Skeletal muscle cell (primary cell): ENCODE data around the gene SF3B3.

Source experiments
- DNase-seq: peaks from one replicate; pipeline ENCODE4 v3.0.0-alpha.2; 2010; ENCODE audit warnings: low read depth
- H3K4me3 ChIP-seq: 2 replicates; pipeline ENCODE4 v1.5.1; 2011; ENCODE audit warnings: low read depth, mild to moderate bottlenecking, control low read depth, low read length, moderate library complexity

SF3B3 gene

DNA sequence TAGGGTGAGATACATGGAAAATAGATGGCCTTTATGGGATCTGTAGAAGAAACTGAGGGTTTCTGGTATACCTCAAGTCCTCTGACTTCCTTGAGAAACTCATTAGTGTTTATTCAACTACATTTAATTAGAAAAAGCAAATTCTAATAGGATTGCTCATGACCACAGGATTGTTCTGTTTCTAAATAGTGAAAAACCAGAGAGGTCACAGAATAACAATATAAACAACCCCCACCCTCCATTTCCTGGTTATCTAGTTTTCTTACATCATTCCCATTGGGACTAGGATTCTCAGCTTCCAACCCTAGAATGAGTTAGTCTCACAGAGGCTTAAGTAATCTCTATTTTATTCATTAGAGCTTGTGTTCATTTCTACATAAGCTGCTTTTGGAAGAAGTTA lies 30.0 kb downstream of the SF3B3 start:
- H3K4me3 ChIP-seq = no peak overlapping the region
- DNase-seq = peak; percentile 65

DNA sequence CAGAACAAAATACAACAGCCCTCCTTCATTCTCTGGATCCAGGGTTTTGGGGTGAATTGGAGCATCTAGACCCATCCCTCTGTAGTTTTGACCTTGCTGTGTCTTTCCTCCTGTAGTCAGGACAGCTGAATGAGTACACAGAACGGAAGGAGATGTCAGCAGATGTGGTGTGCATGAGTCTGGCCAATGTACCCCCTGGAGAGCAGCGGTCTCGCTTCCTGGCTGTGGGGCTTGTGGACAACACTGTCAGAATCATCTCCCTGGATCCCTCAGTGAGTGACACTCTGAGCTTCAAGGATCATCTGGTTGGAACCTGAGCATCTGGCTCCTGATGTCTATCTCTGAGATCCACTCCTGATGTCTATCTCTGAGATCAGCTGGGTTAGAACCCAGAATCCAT lies 32.4 kb downstream of the SF3B3 start:
- H3K4me3 ChIP-seq = no peak overlapping the region
- DNase-seq = no peak

DNA sequence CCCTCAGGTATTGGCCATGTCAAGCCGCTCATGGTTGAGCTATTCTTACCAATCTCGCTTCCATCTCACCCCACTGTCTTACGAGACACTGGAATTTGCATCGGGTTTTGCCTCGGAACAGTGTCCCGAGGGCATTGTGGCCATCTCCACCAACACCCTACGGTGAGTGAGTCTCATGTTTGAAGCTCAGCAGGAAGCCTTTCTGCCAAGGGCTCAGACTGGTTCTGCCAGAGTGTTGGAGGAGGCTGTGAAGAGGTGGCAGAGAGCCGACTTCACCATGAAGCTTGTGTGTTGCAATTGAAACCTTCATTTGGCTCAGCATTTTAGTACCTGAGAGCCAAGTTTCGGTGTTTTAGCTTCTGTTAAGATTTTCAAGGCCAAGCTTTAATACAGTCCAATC lies 38.0 kb downstream of the SF3B3 start:
- no peak for DNase-seq
- H3K4me3 ChIP-seq = no peak overlapping the region

DNA sequence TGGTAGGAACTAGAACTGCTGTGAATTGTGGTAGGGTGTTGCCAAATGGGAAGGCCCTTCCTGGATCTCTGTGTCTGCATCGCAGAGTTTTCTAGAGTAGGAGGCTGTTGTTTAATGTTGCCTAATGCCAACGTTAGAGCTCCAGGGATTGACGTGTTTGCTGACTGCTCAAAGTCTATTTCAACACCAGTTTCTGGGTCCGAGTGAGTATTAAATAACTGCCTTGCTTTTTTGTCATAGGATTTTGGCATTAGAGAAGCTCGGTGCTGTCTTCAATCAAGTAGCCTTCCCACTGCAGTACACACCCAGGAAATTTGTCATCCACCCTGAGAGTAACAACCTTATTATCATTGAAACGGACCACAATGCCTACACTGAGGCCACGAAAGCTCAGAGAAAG lies 40.0 kb downstream of the SF3B3 start:
- no peak overlapping the region for H3K4me3 ChIP-seq
- DNase-seq = no peak

GRCh38 chr16:70565053-70565452 lies 41.4 kb downstream of the SF3B3 start:
- no peak overlapping the region for H3K4me3 ChIP-seq
- no peak for DNase-seq

DNA sequence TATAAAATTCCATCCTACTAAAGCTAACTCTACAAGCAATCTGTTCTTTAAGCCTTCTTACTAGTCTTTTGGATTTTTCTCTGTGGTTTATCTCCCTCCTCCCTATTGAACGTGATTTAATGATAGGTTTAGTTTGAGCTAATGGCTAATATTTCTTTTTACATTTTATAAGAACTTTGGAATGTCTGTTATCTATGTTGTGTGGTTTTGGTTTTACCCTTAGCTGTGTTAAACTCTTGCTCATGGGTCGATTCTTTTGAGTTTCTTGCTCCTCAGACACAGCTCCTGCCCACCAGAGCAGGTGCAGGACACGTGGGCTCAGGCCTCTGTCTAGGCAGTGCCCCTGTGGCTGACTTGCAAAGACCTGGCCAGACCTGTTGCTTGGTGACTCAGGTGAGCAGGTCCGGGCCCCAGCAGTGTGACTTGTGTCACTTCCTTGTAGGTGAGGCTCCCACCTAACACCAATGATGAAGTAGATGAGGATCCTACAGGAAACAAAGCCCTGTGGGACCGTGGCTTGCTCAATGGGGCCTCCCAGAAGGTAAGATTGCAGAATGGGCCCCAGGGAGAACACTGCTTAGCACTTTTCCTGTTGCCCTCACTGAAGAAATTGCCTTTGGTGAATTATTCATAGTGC lies 45.1 kb downstream of the SF3B3 start:
- no peak for DNase-seq
- H3K4me3 ChIP-seq = no peak overlapping the region

DNA sequence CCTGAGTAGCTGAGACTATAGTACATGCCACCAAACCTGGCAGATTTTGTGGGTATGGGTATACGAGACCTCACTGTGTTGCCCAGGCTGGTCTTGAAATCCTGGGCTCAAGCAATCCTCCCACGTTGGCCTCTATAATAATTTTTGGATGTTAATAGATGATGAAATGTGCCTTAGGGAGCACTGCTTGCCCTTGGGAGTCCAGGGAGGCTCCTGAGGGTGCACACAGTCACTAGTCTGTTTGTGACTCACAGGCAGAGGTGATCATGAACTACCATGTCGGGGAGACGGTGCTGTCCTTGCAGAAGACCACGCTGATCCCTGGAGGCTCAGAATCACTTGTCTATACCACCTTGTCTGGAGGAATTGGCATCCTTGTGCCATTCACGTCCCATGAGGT lies 46.1 kb downstream of the SF3B3 start:
- H3K4me3 ChIP-seq = no peak overlapping the region
- no peak for DNase-seq

DNA sequence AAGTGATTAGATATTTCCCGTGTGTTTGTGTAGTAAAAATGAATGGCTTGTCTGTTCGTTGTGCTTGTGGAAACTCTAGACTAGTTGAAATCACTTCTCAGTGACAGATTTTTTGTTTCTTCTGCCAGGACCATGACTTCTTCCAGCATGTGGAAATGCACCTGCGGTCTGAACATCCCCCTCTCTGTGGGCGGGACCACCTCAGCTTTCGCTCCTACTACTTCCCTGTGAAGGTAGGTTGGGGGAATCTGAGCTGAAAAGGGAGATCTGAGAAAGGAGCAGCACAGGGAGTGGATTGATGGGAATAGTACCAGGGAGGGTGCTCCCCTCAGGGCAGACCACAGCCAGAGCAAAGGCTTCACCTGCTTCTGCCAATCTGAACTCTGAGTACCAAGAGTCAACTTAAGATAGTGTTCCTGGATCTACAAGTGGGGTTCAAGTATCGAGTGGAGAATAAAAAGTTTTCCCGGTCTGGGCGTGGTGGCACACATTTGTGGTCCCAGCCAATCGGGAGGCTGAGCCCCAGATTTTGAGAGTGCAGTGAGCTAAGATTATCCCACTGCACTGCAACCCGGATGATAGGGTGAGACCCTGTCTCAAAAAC lies 47.5 kb downstream of the SF3B3 start:
- no peak overlapping the region for H3K4me3 ChIP-seq
- DNase-seq = no peak

DNA sequence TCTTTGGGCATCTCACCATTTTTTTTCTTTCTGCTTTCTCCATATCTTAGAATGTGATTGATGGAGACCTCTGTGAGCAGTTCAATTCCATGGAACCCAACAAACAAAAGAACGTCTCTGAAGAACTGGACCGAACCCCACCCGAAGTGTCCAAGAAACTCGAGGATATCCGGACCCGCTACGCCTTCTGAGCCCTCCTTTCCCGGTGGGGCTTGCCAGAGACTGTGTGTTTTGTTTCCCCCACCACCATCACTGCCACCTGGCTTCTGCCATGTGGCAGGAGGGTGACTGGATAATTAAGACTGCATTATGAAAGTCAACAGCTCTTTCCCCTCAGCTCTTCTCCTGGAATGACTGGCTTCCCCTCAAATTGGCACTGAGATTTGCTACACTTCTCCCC lies 48.0 kb downstream of the SF3B3 start:
- DNase-seq = no peak
- no peak overlapping the region for H3K4me3 ChIP-seq

- DNase-seq = no peak
- no peak overlapping the region for H3K4me3 ChIP-seq
Measured at GRCh38 chr16:70572050-70572925, 48.7 kb downstream of the SF3B3 start.

GRCh38 chr16:70572926-70573270 lies 49.3 kb downstream of the SF3B3 start:
- no peak overlapping the region for H3K4me3 ChIP-seq

GRCh38 chr16:70573451-70574121 lies 50.0 kb downstream of the SF3B3 start:
- no peak overlapping the region for H3K4me3 ChIP-seq
- DNase-seq = peak; percentile 94

More at GRCh38 chr16:70572926-70573270, 49.3 kb downstream of the SF3B3 start:
- no peak for DNase-seq

GRCh38 chr16:70574595-70575271 lies 51.1 kb downstream of the SF3B3 start:
- DNase-seq = no peak
- H3K4me3 ChIP-seq = no peak overlapping the region

GRCh38 chr16:70575376-70575775 lies 51.8 kb downstream of the SF3B3 start:
- DNase-seq = no peak
- no peak overlapping the region for H3K4me3 ChIP-seq

- DNase-seq = peak; percentile 52
- no peak overlapping the region for H3K4me3 ChIP-seq
Measured at GRCh38 chr16:70576431-70577255, 53.0 kb downstream of the SF3B3 start.

GRCh38 chr16:70577256-70577698 lies 53.7 kb downstream of the SF3B3 start:
- no peak overlapping the region for H3K4me3 ChIP-seq
- peak; percentile 55 for DNase-seq

GRCh38 chr16:70578035-70578434 lies 54.4 kb downstream of the SF3B3 start:
- no peak overlapping the region for H3K4me3 ChIP-seq
- DNase-seq = no peak

DNA sequence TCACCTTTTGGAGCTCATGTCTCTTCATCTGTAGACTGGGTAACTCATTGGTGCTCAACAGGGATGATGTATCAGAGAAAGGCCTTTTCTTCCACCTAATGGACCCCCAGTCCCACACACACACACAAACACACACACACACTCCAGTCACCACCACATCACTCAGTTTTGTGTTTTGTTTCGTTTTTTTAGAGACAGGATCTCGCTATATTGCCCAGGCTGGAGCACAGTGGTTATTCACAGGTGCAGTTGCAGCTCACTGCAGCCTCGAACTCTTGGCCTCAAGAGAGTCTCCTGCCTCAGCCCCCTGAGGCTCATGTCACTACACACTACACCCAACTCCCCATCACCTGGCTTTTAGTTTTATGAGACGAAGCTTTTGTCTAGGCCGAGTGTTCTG lies 55.6 kb downstream of the SF3B3 start:
- DNase-seq = no peak
- no peak overlapping the region for H3K4me3 ChIP-seq
